Measurements from ENCODE around the gene CYGB.

The CYGB gene

DNA sequence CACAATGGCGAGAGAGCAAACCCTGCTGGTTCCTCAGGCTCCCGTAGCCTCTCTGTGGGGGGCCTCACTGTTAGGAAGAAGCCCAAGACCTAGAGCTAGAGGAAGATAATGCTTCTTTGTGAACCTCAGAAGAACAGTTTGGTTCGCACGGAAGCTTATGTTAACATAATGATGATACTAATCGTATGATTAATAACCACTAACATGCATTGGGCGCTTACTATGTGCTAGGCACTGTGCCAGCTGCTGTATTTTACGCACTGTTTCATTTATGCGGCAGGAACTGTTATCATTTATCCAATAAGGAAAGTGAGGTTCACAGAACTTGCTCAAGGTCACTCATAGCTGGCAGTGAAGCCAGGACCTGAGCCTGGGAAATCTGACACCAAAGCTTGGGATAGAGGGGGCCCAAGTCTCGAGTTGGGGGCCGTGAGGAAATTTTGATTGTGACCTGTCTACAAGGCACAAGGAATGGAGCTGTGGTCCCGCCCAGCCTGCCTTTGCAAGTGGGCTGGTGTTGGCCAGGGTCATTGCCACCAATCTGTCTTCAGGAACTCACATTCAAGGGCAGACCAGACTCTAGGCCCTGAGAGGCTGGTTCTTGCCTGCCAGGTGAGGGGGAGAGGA lies 9.2 kb upstream of the CYGB start:
- DNase-seq: no peak
- Mint-ChIP-seq H3K27ac (no peak overlapping the region), H3K4me3 (no peak overlapping the region), H3K9me3 (no peaks in the 10 kb centered on the region), H3K4me1 (peaks cover 38% of the 10 kb centered on the region), H3K36me3 (ENCODE audit: low read depth) (no peaks in the 10 kb centered on the region), H3K27me3 (ENCODE audit: low read depth, poor library complexity) (peaks cover 45% of the 10 kb centered on the region)
- TF ChIP-seq CTCF (IDR thresholded peaks at IDR 0.05): no peak

GRCh38 chr17:76545918-76546555 lies 8.5 kb upstream of the CYGB start:
- no peaks in the 10 kb centered on the region for H3K36me3 Mint-ChIP-seq (ENCODE audit: low read depth)
- H3K4me3 Mint-ChIP-seq: no peak overlapping the region
- DNase-seq: no peak
- no peak for TF ChIP-seq CTCF (IDR thresholded peaks at IDR 0.05)
- H3K27ac Mint-ChIP-seq: no peak overlapping the region
- H3K27me3 Mint-ChIP-seq (ENCODE audit: low read depth, poor library complexity): peaks cover 49% of the 10 kb centered on the region
- H3K9me3 Mint-ChIP-seq: no peaks in the 10 kb centered on the region
- peaks cover 42% of the 10 kb centered on the region for H3K4me1 Mint-ChIP-seq

GRCh38 chr17:76544546-76545365 lies 7.2 kb upstream of the CYGB start:
- Mint-ChIP-seq H3K4me1 (peaks cover 46% of the 10 kb centered on the region), H3K36me3 (ENCODE audit: low read depth) (no peaks in the 10 kb centered on the region), H3K4me3 (no peak overlapping the region), H3K27ac (no peak overlapping the region), H3K9me3 (no peaks in the 10 kb centered on the region), H3K27me3 (ENCODE audit: low read depth, poor library complexity) (peaks cover 57% of the 10 kb centered on the region)
- no peak for DNase-seq
- no peak for TF ChIP-seq CTCF (IDR thresholded peaks at IDR 0.05)

DNA sequence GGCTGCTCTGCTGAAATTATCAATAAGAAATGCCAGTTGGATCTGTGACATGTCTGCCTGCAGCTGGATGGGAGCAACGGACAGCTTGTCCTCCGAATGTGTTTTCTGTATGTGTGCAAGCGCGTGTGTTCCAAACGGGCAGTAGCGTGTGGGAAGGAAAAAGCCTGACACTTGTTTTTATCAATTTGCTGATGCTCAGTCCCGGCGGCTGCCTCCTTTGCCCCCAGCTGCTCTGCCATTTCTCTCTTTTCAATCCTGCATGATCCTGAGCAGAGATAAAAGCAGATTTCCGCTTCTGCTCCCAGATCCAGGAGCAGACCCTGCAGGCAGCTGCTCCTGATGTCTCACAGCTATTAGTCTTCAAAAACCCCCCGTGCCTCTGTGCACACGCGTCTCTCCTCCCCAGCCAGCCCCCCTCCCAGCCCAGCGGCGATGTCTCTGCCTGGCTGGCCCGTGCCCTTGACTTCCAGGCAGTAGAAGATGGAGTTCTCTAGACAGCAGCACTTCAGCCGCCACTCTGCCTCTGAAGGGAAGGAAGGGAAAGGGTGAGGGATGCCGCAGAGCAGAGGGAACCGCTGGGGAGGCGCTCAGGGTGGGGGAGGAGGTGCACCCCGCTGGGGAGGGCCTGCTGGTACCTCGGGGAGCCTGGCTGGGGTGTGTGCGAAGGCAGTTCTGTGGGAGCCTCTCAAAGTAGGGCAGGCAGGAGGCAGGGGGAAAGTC lies 6.5 kb upstream of the CYGB start:
- peak overlapping the region; percentile 37 for H3K4me3 Mint-ChIP-seq
- H3K27ac Mint-ChIP-seq: no peak overlapping the region
- peak; percentile 42 for DNase-seq

DNA sequence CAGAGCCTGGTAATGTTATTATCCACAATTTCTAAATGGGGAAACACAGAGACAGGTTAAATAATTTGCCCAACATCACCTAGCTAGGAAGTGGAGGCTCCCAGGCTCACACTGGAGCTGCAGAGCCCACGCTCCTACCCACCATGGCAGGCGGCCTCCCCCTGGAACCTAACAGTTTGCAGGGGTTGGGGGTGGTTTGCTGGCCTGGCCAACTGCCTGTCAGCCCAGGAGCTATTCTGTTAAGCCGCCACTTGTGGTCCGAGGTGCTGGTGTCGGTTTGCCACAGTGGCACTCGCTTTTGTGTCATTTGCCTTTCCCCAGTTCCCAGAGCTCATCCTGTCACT lies 5.9 kb upstream of the CYGB start:
- Mint-ChIP-seq H3K9me3 (no peaks in the 10 kb centered on the region), H3K36me3 (ENCODE audit: low read depth) (no peaks in the 10 kb centered on the region), H3K27ac (no peak overlapping the region), H3K4me1 (peaks cover 59% of the 10 kb centered on the region), H3K4me3 (no peak overlapping the region), H3K27me3 (ENCODE audit: low read depth, poor library complexity) (peaks cover 70% of the 10 kb centered on the region)
- no peak for TF ChIP-seq CTCF (IDR thresholded peaks at IDR 0.05)
- no peak for DNase-seq

More for the DNA sequence above, 6.5 kb upstream of the CYGB start:
- TF ChIP-seq CTCF (IDR thresholded peaks at IDR 0.05): no peak
- peaks cover 65% of the 10 kb centered on the region for H3K27me3 Mint-ChIP-seq (ENCODE audit: low read depth, poor library complexity)
- no peaks in the 10 kb centered on the region for H3K9me3 Mint-ChIP-seq
- H3K4me1 Mint-ChIP-seq: peaks cover 53% of the 10 kb centered on the region
- H3K36me3 Mint-ChIP-seq (ENCODE audit: low read depth): no peaks in the 10 kb centered on the region
